Measurements from ENCODE around the gene CNTNAP2. TPM values are rescaled to one million over a fixed set of nuclear protein-coding genes. Genes with fewer than 3 reads are reported as not detected.

Gene CNTNAP2
- total and polyA plus RNA-seq, 9 donors, result 8.3 to 18.8 (median 10.4) TPM

DNA sequence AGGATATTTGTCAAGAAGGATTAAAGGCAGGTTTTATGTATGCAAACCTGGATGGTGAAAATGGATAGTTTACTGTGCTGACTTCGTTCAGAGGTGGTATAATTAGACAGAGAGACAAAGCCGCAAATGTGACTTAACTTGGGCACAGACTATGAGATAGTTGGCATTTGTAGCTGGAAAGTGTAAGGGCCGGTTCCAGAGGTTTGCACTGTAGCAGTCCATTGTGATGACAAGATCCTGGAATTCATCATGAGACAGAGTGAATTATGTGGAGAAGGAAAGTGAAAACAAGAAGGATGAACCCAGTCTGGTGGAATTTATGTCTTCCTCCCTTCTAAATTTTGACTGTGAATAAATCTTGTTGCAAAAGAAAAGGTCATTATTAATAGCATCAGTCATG lies 139.0 kb downstream of the CNTNAP2 start:
- H3K27ac ChIP-seq (ENCODE audit: low read length), result no peak overlapping the region
- no peaks in the 10 kb centered on the region for H3K4me1 ChIP-seq (ENCODE audit: control insufficient read depth, insufficient read depth, low read length)
- WGBS (ENCODE audit: insufficient coverage), result 82% methylated on average over 3 of the region's 3 CpGs
- H3K36me3 ChIP-seq (ENCODE audit: control insufficient read depth, insufficient read depth, low read length), result no peaks in the 10 kb centered on the region
- no peak overlapping the region for H3K4me3 ChIP-seq (ENCODE audit: low read length)
- no peaks in the 10 kb centered on the region for H3K27me3 ChIP-seq (ENCODE audit: control insufficient read depth, insufficient read depth, low read length)
- H3K9me3 ChIP-seq (replicated peaks; ENCODE audit: control insufficient read depth, low read depth, low read length), result no peaks in the 10 kb centered on the region
- peak; percentile 12 for DNase-seq

DNA sequence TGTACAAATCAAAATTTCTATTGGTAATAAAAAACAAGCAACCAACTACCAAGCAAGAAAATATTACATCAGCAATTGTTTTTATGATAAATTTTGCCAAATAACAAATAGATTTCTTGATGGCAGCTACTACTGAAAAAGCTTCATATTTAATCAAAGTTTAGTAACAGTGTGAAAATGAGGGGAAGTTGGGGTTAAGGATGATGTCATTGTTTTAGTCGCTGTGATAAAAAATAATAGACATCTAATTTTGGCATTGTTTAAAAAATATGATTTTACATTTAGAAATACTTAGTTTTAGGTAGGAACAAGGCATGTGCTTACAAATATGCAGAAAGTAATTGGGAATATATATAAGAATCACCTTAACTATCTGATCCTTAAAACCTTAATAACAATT lies 145.9 kb downstream of the CNTNAP2 start:
- H3K27me3 ChIP-seq (ENCODE audit: control insufficient read depth, insufficient read depth, low read length), result no peaks in the 10 kb centered on the region
- H3K36me3 ChIP-seq (ENCODE audit: control insufficient read depth, insufficient read depth, low read length), result no peaks in the 10 kb centered on the region
- WGBS (ENCODE audit: insufficient coverage), result no CpG with 5 or more reads among the region's 1 CpG
- DNase-seq, result no peak
- no peaks in the 10 kb centered on the region for H3K4me1 ChIP-seq (ENCODE audit: control insufficient read depth, insufficient read depth, low read length)
- H3K4me3 ChIP-seq (ENCODE audit: low read length), result no peak overlapping the region
- H3K9me3 ChIP-seq (replicated peaks; ENCODE audit: control insufficient read depth, low read depth, low read length), result no peaks in the 10 kb centered on the region
- no peak overlapping the region for H3K27ac ChIP-seq (ENCODE audit: low read length)

DNA sequence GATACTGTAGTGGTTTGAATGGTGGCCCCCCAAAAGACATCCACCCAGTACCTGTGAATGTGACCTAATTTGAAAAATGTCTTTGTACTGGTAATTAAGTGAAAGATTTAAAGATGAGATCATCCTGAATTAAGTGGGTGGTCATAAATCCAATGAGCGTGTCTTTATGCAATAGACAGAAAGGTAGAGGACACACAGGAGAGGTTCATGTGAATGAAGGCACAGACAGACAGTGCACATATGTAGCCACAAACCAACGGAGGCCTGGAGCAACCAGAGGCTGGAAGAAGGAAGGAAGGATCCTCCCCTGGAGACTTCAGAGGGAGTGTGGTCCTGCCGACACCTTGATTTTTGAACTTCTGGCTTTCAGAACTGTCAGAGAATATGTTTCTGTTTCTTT lies 160.3 kb downstream of the CNTNAP2 start:
- Histone ChIP-seq H3K27ac (ENCODE audit: low read length) (no peak overlapping the region), H3K27me3 (ENCODE audit: control insufficient read depth, insufficient read depth, low read length) (no peaks in the 10 kb centered on the region), H3K4me3 (ENCODE audit: low read length) (no peak overlapping the region), H3K36me3 (ENCODE audit: control insufficient read depth, insufficient read depth, low read length) (no peaks in the 10 kb centered on the region), H3K4me1 (ENCODE audit: control insufficient read depth, insufficient read depth, low read length) (no peaks in the 10 kb centered on the region), H3K9me3 (replicated peaks; ENCODE audit: control insufficient read depth, low read depth, low read length) (no peaks in the 10 kb centered on the region)
- 94% methylated on average over 2 of the region's 3 CpGs for WGBS (ENCODE audit: insufficient coverage)
- no peak for DNase-seq

DNA sequence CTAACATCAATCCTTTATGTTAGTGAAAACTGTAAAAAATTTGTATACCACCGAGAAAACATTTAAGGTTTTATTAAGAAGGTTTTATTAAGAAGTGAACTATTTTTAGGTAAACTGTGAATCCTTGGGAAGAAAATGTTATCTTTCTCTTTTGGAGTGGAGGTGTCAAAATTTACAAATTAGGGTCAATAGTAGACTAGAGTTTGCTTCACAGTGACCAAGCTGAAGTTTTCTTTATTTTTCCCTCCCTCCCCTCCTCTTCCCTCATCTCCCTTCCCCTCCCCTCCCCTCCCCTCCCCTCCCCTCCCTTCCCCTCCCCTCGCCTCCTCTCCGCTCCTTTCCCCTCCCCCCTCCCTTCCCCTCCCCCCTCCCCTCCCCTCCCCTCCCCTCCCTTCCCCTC lies 168.8 kb downstream of the CNTNAP2 start:
- Histone ChIP-seq H3K36me3 (ENCODE audit: control insufficient read depth, insufficient read depth, low read length) (no peaks in the 10 kb centered on the region), H3K4me3 (ENCODE audit: low read length) (no peak overlapping the region), H3K9me3 (replicated peaks; ENCODE audit: control insufficient read depth, low read depth, low read length) (no peaks in the 10 kb centered on the region), H3K4me1 (ENCODE audit: control insufficient read depth, insufficient read depth, low read length) (no peaks in the 10 kb centered on the region), H3K27ac (ENCODE audit: low read length) (no peak overlapping the region), H3K27me3 (ENCODE audit: control insufficient read depth, insufficient read depth, low read length) (no peaks in the 10 kb centered on the region)
- no CpG with 5 or more reads among the region's 3 CpGs for WGBS (ENCODE audit: insufficient coverage)
- no peak for DNase-seq

DNA sequence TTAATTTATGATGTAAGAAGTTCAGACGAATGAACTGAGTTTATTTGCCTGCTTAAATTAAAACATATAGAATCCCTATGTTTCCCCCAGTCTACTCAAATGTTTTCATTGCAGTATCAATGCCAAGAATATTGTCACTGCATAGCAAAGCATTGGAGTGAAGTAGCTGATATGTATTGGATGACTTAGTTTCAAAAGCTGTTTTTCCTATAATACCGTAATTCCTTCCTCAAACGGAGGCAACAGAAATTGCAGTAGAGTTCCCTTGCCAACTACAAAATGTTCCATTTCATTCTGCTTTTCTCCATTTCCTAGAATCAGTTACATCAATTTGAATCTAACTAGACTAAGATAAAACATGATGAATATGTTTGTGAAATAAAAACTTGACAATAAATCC lies 174.1 kb downstream of the CNTNAP2 start:
- H3K27ac ChIP-seq (ENCODE audit: low read length), result no peak overlapping the region
- H3K36me3 ChIP-seq (ENCODE audit: control insufficient read depth, insufficient read depth, low read length), result no peaks in the 10 kb centered on the region
- peak; percentile 74 for DNase-seq
- no peaks in the 10 kb centered on the region for H3K9me3 ChIP-seq (replicated peaks; ENCODE audit: control insufficient read depth, low read depth, low read length)
- no CpG with 5 or more reads among the region's 3 CpGs for WGBS (ENCODE audit: insufficient coverage)
- H3K4me1 ChIP-seq (ENCODE audit: control insufficient read depth, insufficient read depth, low read length), result no peaks in the 10 kb centered on the region
- no peaks in the 10 kb centered on the region for H3K27me3 ChIP-seq (ENCODE audit: control insufficient read depth, insufficient read depth, low read length)
- H3K4me3 ChIP-seq (ENCODE audit: low read length), result no peak overlapping the region

DNA sequence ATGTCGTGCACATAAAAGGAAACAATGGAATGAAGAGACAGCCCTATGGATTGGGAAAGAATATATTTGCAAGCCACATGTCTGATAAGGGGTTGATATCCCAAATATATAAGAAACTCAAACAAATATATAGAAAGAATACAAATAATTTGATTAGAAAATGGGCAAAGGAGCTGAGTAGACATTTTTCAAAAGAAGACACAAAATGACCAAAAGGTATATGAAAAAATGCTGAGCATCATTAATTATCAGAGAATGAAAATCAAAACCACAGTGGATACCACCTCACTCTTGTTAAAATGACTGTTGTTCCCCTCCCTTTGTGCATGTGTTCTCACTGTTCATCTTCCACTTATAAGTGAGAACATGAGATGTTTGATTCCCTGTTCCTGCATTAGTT lies 175.3 kb downstream of the CNTNAP2 start:
- Histone ChIP-seq H3K4me3 (ENCODE audit: low read length) (no peak overlapping the region), H3K4me1 (ENCODE audit: control insufficient read depth, insufficient read depth, low read length) (no peaks in the 10 kb centered on the region), H3K9me3 (replicated peaks; ENCODE audit: control insufficient read depth, low read depth, low read length) (no peaks in the 10 kb centered on the region), H3K27ac (ENCODE audit: low read length) (no peak overlapping the region), H3K27me3 (ENCODE audit: control insufficient read depth, insufficient read depth, low read length) (no peaks in the 10 kb centered on the region), H3K36me3 (ENCODE audit: control insufficient read depth, insufficient read depth, low read length) (no peaks in the 10 kb centered on the region)
- no peak for DNase-seq
- WGBS (ENCODE audit: insufficient coverage), result no CpG with 5 or more reads among the region's 1 CpG

DNA sequence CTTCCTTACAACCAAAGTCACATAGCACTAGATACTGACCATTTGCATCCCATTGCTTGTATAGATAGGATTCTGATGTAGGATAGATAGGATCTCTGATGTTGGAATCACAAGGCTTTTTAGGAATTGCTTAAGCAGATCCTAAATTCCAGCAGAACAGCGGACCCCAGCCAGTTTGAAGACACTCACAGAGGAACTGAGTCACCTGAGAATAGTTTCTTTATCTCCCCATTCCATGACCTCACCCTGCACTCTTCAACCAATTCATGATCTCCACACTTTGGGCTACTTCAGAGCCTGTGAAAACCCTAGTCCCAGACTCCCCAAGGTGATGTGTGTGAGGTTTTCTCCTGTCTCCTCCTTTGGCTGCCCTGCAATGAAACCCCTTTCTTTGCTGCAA lies 179.4 kb downstream of the CNTNAP2 start:
- H3K4me3 ChIP-seq (ENCODE audit: low read length), result no peak overlapping the region
- WGBS (ENCODE audit: insufficient coverage), result 100% methylated on average over 1 of the region's 1 CpG
- DNase-seq, result no peak
- H3K4me1 ChIP-seq (ENCODE audit: control insufficient read depth, insufficient read depth, low read length), result no peaks in the 10 kb centered on the region
- no peaks in the 10 kb centered on the region for H3K9me3 ChIP-seq (replicated peaks; ENCODE audit: control insufficient read depth, low read depth, low read length)
- no peak overlapping the region for H3K27ac ChIP-seq (ENCODE audit: low read length)
- no peaks in the 10 kb centered on the region for H3K27me3 ChIP-seq (ENCODE audit: control insufficient read depth, insufficient read depth, low read length)
- no peaks in the 10 kb centered on the region for H3K36me3 ChIP-seq (ENCODE audit: control insufficient read depth, insufficient read depth, low read length)

DNA sequence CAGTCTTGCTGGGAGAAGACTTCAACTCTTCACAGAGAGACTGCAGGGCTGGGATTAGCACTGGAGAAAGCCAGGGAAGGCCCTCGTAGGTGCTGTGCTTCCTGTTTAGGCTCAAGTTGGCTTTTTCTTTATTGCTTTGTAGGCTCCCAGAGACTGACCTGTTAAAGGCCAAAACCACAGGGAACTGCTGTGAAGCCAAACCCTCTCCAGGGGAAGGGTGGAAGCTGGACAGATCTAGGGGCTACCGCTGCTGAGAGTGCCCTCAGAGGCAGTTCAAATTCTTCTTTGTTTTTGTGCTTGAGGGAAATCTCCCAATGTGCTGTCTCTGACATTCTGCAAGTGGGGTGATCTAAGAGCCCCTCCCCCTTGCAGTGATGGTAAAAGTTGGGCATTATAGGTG lies 198.4 kb downstream of the CNTNAP2 start:
- Histone ChIP-seq H3K9me3 (replicated peaks; ENCODE audit: control insufficient read depth, low read depth, low read length) (no peaks in the 10 kb centered on the region), H3K36me3 (ENCODE audit: control insufficient read depth, insufficient read depth, low read length) (no peaks in the 10 kb centered on the region), H3K27me3 (ENCODE audit: control insufficient read depth, insufficient read depth, low read length) (no peaks in the 10 kb centered on the region), H3K4me3 (ENCODE audit: low read length) (no peak overlapping the region), H3K4me1 (ENCODE audit: control insufficient read depth, insufficient read depth, low read length) (no peaks in the 10 kb centered on the region), H3K27ac (ENCODE audit: low read length) (no peak overlapping the region)
- WGBS (ENCODE audit: insufficient coverage), result 58% methylated on average over 2 of the region's 2 CpGs
- no peak for DNase-seq

DNA sequence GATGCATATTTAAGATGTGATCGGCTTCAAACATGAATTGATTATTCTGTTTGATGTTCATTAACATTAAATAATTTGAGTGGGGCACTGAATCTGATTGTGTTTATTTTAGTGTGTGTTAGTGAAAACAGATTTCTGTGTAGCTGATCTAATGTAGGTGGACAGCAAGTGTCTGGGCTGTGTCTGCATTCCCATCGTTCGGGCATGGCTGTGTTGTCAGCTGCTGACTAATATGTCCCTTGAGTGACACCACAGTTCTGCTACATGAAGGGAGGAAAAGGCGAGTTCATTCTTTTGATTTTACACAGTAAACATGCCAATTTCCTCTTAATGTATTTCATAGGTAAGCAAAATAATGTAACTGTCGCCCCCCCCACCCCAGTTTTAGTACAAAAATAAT lies 203.0 kb downstream of the CNTNAP2 start:
- Histone ChIP-seq H3K27me3 (ENCODE audit: control insufficient read depth, insufficient read depth, low read length) (no peaks in the 10 kb centered on the region), H3K36me3 (ENCODE audit: control insufficient read depth, insufficient read depth, low read length) (no peaks in the 10 kb centered on the region), H3K4me3 (ENCODE audit: low read length) (no peak overlapping the region), H3K27ac (ENCODE audit: low read length) (no peak overlapping the region), H3K4me1 (ENCODE audit: control insufficient read depth, insufficient read depth, low read length) (no peaks in the 10 kb centered on the region), H3K9me3 (replicated peaks; ENCODE audit: control insufficient read depth, low read depth, low read length) (no peaks in the 10 kb centered on the region)
- WGBS (ENCODE audit: insufficient coverage), result no CpG with 5 or more reads among the region's 5 CpGs
- no peak for DNase-seq

DNA sequence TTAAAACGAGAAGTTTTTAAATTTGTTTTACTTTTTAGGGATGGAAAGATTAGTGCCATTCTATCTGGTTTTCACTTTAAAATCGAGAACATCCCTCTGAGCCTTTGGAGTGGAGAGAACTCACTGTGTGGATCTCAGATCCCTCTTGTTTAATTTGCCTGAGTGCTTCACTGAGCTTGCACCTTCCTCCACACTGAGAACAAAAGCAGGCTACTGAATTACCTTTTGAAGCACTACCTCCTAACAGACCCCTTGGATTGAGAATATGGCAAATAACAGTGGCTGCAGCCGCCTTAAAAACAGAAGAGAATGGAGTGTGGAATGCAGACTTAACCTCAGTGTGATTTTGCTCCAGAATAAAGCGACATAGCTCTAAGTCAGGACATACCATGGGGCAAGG lies 204.7 kb downstream of the CNTNAP2 start:
- no CpG with 5 or more reads among the region's 4 CpGs for whole genome bisulfite sequencing (ENCODE audit: insufficient coverage)
- Histone ChIP-seq H3K36me3 (ENCODE audit: control insufficient read depth, insufficient read depth, low read length) (no peaks in the 10 kb centered on the region), H3K4me3 (ENCODE audit: low read length) (no peak overlapping the region)

DNA sequence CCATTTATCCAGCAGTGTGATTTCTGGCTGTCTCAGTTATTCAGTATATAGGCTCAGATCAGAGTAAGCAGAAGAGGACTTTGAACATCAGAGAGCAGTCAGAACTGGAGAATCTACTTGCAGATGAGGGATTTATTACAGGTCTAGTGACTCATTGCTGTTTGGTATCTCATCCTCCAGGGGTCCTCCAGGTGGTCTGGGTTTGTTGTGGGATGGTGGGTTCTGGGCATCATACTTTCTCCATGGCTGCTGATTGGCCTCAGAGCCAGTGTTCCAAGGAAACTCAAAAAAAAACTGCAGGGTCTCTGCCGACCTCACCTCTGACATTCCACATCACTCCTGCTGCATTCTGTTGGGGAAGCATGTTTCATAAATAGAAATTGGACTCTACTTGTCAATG lies 214.8 kb downstream of the CNTNAP2 start:
- H3K36me3 ChIP-seq (ENCODE audit: control insufficient read depth, insufficient read depth, low read length), result no peaks in the 10 kb centered on the region
- WGBS (ENCODE audit: insufficient coverage), result no CpG with 5 or more reads among the region's 1 CpG
- no peak overlapping the region for H3K4me3 ChIP-seq (ENCODE audit: low read length)
- H3K9me3 ChIP-seq (replicated peaks; ENCODE audit: control insufficient read depth, low read depth, low read length), result no peaks in the 10 kb centered on the region
- no peaks in the 10 kb centered on the region for H3K27me3 ChIP-seq (ENCODE audit: control insufficient read depth, insufficient read depth, low read length)
- no peak for DNase-seq
- H3K27ac ChIP-seq (ENCODE audit: low read length), result no peak overlapping the region
- H3K4me1 ChIP-seq (ENCODE audit: control insufficient read depth, insufficient read depth, low read length), result no peaks in the 10 kb centered on the region

More for the DNA sequence above, 204.7 kb downstream of the CNTNAP2 start:
- Histone ChIP-seq H3K9me3 (replicated peaks; ENCODE audit: control insufficient read depth, low read depth, low read length) (no peaks in the 10 kb centered on the region), H3K27me3 (ENCODE audit: control insufficient read depth, insufficient read depth, low read length) (no peaks in the 10 kb centered on the region), H3K27ac (ENCODE audit: low read length) (no peak overlapping the region), H3K4me1 (ENCODE audit: control insufficient read depth, insufficient read depth, low read length) (no peaks in the 10 kb centered on the region)
- DNase-seq, result no peak
